DMS153 treated with DMSO at 0.1 percent for 48 hours (cell line): Measurements from ENCODE around the gene TMEM200C.
"Not testable (repeated sequence)": the region's sequence is repeated elsewhere in the genome, so short reads cannot be mapped to it uniquely, and the experiment has no call there.

Source experiments
- DNase-seq: peaks from one replicate; lab custom pipeline; 2025; ENCODE audit not compliant: unreplicated experiment; lab: John Stamatoyannopoulos, UW

Gene TMEM200C

DNA sequence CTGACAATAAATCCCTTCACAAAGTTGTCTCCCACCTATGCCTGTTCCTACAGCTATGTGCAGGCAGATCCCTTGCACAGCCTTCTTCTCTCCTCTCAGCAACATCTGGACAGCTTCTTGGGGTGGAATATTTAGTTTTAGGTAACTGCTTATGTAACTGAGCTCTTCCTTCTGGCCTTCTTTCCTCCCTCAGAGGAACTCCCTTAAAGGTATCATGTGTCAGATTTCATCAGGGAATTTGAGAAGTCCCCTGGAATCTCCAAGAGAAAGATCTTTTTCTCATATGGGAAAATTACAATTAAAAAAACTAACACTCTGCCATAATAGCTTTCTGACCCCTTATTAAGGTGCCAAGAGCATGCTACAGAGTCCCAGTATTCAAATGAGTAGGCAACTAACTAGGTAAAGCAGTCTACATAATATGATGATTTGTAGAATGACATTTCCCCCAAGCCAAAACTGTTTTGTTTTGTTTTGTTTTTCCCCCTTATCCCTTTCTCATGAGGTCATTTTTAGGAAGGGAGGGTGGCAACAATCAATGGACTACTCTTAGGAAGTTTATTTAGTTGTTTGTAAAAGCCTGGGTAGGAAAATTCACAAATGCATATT lies 2.4 kb downstream of the TMEM200C start:
- no peak for DNase-seq

DNA sequence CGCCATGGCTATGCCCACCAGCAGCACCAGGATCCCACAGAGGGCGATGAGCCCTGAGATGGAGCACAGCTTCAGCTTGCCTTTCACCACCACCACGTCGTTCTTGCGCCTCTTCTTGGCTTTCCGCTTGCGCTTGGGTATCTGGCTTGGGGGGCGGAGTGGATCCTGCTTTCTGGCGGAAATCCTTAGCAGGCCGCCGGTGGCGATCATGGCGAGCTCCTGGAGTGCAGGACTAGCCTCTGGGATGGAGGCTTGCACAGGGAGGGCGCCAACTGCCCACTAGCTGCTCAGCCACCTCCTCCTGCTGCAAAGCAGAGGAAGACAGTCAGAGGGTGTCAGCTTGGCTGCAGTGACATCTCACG lies 3.5 kb downstream of the TMEM200C start:
- no peak for DNase-seq

DNA sequence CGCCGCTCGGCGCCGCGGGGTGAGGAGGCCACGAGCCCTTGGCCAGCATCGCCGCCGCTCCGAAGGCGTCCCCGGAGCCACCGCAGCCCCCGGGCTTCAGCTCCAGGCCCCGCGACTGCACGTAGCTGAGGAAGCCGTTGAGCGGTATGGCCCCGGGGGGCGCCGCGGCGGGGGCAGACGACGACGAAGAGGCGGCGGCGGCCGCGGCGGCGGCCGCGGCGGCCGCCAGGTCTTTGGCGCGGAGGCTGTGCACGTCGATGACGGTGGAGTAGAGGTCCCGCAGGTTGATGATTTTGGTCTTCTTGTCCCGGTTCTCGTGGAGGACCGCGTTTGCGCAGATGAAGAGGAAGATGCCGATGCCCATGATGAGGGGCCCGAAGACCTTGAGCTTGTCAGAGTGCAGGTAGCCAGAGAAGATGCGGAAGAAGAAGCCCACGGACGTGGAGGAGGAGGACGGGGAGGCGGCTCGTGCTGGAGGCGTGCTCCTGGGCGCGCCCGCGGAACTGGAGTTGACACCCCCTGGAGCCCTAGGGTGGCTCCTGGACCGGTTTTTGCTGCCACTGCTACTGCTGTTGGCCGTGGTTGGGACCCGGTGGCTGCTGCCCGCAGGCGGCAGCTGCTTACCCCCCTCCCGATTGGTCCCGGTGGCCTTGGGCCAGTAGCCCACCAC lies 4.0 kb downstream of the TMEM200C start:
- DNase-seq = no peak

DNA sequence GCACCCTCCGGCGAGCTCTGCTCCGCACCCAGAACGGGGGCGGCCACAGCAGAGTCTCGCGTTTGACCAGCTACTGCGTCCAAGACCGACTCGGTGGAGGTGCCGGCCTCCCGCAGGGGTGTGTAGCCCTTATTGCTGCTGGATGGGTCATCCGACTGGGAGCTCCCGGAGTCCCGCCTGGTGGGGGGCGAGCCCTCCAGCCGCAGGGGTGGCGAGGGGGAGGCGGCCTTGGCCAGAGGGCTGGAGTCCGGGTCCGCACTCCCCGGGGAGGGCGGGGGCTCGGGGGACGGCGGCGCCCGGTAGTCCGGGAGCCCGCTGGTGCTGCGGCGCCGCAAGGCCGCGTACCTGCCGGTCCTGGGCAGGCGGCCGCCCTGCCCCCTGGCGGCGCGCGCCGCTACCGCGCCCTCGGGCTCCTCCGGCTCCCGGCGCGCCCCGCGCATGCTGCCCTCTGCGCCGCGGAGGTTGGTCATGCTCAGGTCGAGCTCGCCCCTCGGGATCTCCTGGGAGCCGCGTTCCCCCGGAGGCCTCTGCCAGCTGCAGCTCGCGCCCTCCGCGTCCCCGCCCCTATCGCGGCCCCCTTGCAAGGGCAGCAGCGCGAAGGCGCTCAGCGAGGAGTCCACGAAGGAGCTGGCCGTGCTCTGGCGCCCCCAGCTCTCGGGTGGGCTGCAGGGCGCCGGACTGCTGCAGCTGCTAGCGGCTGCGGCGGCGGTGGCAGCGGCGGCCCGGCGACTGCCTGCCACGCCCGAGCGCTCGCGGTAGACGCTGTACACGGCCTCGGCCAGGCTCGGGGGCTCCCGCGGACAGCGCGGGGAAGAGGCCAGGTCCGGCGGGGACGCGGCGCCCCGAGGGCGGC lies 4.8 kb downstream of the TMEM200C start:
- no peak for DNase-seq

DNA sequence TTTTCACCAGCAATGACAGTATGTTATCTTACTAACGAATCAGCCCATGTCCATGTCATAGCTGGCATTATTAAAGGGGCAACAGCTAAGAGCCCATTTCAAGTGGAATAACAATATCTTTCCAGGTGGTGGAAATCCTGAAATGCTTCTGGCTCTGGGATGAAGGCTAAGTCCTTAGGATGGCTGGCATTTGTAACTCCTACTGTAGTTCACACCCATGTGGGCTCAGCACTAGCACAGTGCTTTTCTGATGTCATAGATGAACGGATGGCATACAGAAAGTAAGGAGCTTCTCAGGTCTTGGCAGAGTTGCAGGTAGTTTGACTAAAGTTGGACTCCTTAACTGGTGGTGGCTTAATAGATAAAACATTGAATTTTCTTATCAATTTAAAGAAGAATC lies 10.0 kb downstream of the TMEM200C start:
- no peak for DNase-seq

DNA sequence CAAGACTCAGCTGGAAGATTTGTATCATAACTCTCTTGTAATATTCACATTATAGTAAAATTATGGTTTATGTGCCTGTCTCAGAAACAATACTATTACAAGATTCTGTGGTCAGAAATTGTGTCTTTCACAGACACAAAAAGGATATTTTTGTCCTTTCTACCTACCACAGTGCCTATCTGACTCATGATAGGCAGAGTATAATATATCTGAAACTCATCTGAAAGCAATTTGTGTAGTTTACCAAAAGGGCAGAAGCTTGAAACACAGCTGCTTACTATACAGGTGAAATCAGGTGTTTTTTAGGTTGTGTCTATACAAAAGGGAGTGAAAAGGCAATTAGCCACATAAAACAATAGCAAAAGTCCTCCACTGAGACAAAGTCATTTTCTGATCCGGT lies 10.9 kb downstream of the TMEM200C start:
- no peak for DNase-seq

DNA sequence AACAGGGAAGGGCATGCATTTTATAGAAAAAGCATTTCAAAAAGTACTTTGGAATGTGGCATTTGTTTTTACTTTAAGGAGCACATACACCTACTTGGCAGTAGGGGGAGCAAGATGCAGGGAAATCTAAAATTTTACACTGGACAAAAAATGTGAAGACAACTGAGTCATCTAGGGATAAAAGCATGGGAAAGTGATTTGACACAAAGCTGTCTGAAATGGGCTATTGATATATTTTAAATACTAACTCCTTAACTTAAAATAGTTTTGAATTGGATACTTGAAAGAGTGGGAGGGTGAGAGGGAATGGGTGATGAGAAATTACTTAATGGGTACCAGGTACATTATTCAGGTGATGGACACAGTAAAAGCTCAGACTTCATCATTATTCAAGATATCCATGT lies 15.8 kb downstream of the TMEM200C start:
- peak; percentile 11 for DNase-seq

DNA sequence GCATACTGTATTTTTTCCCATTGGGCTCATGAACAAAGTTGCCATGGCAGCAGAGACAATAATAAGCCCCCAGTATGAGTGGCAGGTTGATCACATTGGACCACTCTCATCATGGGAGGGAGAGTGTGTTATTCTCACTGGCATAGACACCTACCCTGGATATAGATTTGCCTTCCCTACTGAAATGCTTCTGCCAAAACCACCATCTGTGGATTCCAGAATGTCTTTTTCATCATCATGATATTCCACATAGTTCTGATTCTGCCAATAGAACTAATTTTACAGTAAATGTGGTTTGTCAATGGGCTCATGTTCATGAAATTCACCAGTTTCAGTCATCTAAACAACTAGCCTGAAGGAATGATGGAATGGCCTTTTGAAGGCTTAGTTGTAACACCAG lies 18.4 kb downstream of the TMEM200C start:
- no peak for DNase-seq

DNA sequence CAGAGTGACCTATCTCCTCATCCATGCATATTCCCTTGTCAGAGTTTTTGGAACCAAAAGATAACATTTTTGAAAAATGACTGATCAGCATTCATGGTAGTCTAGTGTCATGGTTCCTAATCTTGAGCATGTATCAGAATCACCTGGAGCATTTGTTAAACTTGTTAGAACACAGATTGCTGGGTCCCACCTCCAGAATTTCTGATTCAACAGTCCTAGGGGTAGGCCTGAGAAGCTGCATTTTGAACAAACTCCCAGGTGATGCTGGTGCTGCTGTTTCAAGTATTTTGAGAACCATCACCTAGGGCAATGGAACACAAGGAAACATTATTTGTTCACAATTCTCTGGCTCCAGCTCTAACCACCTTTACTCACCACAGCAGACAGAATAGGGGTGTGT lies 21.0 kb downstream of the TMEM200C start:
- DNase-seq = no peak

DNA sequence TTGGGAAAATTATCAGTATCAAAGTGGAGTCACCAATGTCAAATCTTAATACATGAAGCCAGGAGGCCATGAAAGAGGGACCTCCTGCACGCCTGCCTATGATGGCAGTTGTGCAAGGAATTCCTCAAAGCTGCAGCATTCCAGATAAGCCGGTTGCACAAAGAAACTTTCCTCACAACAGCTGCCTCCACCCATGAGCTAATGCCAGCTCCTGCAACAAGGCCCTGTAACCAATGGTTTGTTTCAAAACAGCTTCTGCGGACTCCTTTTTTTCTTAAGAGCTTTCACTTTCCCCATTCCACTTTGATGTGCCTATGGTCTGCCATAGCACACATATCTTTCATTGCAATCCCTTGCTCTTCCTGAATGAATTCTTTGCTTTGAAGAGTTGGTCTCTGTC lies 22.4 kb downstream of the TMEM200C start:
- no peak for DNase-seq

DNA sequence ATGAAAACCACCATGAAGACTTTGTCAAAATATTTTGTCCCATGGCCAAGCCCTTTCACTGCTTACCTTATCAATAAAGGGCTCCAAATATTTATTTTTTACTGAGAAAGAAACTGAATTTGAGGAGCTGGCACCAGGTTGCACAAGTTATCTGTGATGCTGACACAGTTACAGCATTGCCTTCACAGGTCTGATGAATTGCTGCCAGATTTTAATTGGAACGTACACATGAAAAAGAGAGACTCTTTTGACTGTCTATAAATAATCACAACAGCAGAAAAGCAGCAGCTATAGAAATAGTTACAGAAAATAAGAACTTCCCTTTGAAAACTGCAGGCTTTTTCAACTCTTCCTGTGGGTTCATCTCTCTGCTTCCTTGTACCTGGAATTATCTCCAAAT lies 23.9 kb downstream of the TMEM200C start:
- no peak for DNase-seq

DNA sequence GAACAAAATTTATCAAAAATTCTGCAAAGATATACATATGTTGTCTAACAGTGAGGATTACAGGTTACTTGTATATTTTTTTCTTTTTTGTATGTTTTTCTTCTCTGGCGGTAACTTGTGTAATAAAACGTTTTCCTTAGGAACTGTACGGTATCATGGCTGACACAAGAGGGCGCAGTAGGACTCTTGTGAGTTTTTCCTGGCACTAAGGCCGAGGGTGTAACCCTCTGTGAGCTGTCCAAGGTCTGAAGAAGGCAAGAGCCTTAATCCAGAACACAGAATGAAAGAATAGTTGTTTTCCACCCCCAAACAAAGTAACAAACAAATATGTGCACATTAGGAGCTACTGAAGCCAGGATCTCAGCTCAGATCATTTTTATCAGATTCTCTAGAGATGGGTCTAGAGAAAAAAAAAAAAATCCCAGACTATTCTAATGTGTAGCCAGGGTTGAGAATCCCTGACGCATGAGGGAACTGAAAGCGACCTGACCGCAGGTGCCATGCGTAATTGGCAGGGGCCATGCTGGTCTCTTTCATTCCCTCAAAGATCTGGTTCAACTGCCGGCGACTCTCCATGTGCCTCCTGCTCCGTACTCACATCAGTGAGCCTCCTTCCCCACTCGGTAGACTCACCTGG lies 27.0 kb downstream of the TMEM200C start:
- DNase-seq = no peak

DNA sequence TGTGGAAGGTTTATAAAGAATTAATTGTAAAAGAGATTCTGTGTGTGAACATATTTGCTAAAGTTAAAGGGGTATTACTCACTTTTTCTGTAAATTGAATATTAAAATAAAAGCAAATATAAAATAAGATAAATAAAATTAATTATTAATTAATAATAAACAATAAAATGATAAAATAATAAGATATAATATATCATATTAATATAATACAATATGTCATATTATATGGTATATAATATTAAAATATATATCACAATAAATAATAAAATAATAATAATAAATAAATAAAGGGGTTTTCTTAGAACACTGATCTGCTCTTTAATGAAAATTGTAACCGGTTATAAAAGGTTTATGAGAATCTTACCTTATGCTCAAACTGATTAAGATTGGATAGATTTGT lies 29.8 kb downstream of the TMEM200C start:
- no peak for DNase-seq

DNA sequence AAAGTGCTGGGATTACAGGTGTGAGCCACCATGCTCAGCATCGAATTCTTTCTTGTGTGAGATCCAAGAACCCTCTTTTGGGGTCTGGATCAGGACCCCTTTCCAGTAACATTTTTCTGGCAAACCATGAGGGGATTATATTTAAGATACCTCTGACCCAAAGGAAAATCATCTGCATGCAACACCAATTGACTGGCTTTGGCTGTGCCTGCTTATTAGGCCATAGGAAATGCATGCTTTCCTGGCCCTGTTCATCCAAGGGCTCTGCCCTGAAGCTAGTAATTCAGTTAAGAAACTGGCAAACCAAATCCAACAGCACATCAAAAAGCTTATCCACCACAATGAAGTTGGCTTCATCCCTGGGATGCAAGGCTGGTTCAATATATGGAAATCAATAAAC lies 33.2 kb downstream of the TMEM200C start:
- not testable (repeated sequence) for DNase-seq

DNA sequence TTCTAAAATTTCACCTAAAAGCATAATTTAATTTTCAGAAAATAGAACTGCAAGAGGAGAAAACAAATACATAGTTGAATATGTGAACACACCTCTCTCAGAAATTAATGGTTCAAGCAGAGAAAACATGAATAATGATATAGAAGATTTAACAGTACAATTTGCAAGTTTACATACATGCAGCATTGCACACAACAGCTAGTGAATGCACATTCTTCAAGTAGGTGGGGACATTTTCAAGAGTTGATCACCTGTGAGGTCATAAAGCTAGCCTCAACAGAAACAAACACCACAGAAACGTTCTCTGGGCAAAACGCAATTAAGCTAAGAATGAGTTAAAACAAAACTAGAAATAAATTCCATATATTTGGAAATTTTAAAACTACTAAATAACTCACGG lies 38.1 kb downstream of the TMEM200C start:
- DNase-seq = no peak

DNA sequence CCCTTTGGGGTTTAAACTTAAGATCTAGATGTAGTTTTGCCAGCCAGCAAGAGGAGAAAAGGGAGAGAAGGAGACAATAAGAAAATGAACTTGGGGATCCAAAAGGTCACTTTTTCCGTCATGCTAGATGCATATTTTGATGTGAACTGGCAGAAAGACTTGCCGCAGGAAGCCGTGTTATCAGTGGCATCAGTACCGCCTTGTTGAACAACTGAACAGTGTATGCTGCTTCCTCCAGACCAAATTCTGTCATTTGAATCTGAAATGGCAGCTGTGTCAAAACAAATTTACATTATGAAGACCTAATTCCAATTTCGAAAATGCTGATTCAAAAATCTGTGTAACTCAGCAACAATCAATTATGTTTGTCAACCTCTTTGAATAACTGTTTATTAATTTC lies 42.1 kb downstream of the TMEM200C start:
- no peak for DNase-seq

DNA sequence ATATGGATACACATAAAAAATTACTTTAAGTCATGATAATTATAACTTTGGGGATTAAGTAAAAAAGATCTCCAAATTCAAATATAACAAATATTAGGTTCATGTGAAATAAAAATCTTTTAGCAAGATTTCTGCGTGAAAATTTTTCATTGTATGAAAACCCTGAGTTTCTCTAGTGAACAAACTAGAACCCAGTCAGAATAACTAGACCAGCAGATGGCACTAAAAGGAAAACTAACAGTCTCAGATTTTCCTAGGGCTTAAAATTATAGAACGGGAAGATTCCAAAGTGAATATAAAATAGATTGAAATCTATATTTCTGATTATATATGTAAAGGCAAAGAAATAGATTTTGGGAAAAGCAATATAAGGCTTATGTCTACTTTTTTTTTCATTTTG lies 43.3 kb downstream of the TMEM200C start:
- DNase-seq = no peak

DNA sequence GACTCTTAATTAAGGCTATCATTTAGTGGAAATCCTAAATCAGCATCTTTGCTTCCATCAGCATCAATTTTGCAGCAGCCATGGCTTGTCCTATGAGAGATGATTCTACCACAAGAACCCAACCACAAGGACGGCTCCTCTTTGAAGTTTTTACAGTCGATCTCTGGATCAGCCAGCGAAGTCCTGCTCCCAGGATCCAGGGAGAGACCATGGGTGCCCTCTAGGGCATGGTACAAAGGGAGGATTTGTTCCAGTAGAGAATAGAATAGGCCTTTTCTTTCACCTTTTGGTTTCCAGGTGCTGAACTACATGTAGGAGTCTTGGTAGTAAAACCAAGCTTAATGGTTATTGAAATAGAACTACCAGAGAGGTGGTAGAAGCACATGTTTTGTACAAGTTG lies 52.7 kb downstream of the TMEM200C start:
- DNase-seq = no peak

DNA sequence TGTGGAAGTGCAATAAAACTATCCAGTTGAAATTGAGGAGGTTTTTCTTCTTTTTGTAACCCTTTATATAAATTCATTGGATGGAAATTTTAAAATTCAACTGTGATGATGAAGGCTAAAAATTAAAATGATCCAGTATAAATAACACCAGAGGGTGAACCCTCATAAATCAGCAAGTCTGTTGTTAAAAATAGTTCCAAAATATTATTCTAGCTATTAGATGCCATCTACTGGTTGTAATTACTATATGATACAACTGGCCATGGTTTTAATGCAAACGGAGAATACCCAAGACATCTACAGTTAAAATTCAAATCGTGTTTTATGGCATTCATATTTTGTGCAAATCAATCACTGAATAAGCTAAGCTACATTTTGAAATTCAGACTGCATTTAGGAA lies 53.8 kb downstream of the TMEM200C start:
- DNase-seq = no peak

DNA sequence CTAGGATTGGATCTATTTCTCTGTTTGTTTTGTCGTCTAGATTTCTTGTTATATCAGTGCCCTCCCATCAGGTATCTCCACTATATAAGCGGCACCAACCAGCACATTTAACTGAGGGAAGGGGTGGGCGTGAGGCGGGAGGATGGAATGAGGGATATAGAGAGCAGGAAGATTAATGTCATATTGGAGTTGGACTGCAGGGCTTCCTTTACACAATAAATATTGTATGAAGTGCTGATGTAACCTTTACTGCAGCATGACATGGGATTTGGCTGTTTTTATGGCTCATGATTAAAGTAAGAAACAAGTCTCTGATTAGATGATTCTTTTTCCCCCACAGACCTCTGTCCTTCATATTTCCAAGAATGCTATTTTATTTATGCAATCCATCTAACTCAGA lies 54.8 kb downstream of the TMEM200C start:
- DNase-seq = no peak

DNA sequence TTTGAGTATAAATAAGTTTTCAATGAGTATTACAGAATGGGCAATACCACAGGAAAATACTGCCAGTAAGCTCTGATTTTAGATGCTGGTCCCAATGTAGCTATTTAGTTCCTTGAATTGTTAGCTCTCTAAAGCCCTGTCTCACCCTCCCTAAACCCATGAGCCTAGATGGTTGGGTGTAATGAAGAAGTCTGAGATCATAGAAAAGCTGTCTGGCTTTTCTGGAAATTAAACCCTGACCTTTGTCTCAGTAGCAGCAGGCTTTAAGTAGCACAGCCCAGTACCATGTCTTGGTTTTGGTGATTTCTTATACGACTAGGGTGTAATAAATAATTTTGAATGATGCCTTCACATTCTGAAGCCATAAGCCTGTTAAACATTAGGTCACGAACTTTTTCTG lies 55.3 kb downstream of the TMEM200C start:
- no peak for DNase-seq

DNA sequence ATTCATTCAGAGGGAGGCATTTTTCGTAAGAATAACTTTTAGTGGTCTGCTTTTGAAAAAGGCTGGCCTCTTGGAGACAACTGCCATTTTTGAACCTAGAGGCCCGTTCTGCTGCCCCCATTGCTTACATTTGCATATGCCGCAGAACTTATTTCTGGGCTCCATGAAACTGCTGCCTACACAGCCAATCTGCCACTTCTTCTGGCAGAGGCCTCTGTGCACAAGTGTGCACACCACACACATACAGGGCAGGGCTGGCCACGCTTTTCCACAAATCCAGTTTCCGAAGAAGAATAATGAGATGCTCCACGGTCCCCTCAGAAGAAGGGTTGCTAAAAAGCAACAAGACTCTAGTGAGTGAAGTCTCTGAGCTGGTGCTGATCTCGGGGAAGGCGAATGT lies 56.2 kb downstream of the TMEM200C start:
- DNase-seq = no peak
